ENCODE results near the gene GORASP2. TPM values are rescaled to one million over a fixed set of nuclear protein-coding genes. Genes with fewer than 3 reads are reported as not detected.

GORASP2 gene
- total RNA-seq, 1 donor from 2014 or later, result 77.7 TPM

- peaks cover 27% of the 10 kb centered on the region for H3K36me3 Mint-ChIP-seq
- TF ChIP-seq CTCF (conservative IDR thresholded peaks at IDR 0.05), result no peak
- no peak for DNase-seq (ENCODE audit: extremely low spot score, unreplicated experiment)
- no peaks in the 10 kb centered on the region for H3K4me1 Mint-ChIP-seq (ENCODE audit: unreplicated experiment)
- no peak overlapping the region for H3K27ac Mint-ChIP-seq
- no peaks in the 10 kb centered on the region for H3K27me3 Mint-ChIP-seq
- H3K4me3 Mint-ChIP-seq, result no peak overlapping the region
- H3K9me3 Mint-ChIP-seq, result no peaks in the 10 kb centered on the region
These were observed 34.3 kb downstream of the GORASP2 start for GRCh38 chr2:170963386-170963785.

GRCh38 chr2:170965446-170966225, 36.6 kb downstream of the GORASP2 start:
- DNase-seq (ENCODE audit: extremely low spot score, unreplicated experiment), result no peak
- H3K36me3 Mint-ChIP-seq, result peaks cover 23% of the 10 kb centered on the region
- no peaks in the 10 kb centered on the region for H3K9me3 Mint-ChIP-seq
- no peaks in the 10 kb centered on the region for H3K27me3 Mint-ChIP-seq
- H3K4me3 Mint-ChIP-seq, result no peak overlapping the region
- H3K4me1 Mint-ChIP-seq (ENCODE audit: unreplicated experiment), result peaks cover 4% of the 10 kb centered on the region
- no peak for TF ChIP-seq CTCF (conservative IDR thresholded peaks at IDR 0.05)
- no peak overlapping the region for H3K27ac Mint-ChIP-seq

GRCh38 chr2:170966648-170967396, 37.8 kb downstream of the GORASP2 start:
- Mint-ChIP-seq H3K36me3 (peaks cover 23% of the 10 kb centered on the region), H3K4me1 (ENCODE audit: unreplicated experiment) (peaks cover 4% of the 10 kb centered on the region), H3K9me3 (no peaks in the 10 kb centered on the region), H3K4me3 (no peak overlapping the region), H3K27ac (no peak overlapping the region), H3K27me3 (no peaks in the 10 kb centered on the region)
- TF ChIP-seq CTCF (conservative IDR thresholded peaks at IDR 0.05), result peak; percentile 61
- no peak for DNase-seq (ENCODE audit: extremely low spot score, unreplicated experiment)

- Mint-ChIP-seq H3K36me3 (peaks cover 19% of the 10 kb centered on the region), H3K4me3 (no peak overlapping the region), H3K27ac (no peak overlapping the region), H3K27me3 (no peaks in the 10 kb centered on the region), H3K9me3 (no peaks in the 10 kb centered on the region), H3K4me1 (ENCODE audit: unreplicated experiment) (peaks cover 8% of the 10 kb centered on the region)
- no peak for DNase-seq (ENCODE audit: extremely low spot score, unreplicated experiment)
- no peak for TF ChIP-seq CTCF (conservative IDR thresholded peaks at IDR 0.05)
These were observed 38.5 kb downstream of the GORASP2 start for GRCh38 chr2:170967553-170967952.

GRCh38 chr2:170968205-170969003, 39.4 kb downstream of the GORASP2 start:
- peaks cover 15% of the 10 kb centered on the region for H3K36me3 Mint-ChIP-seq

More at GRCh38 chr2:170968205-170969003, 39.4 kb downstream of the GORASP2 start:
- Mint-ChIP-seq H3K4me1 (ENCODE audit: unreplicated experiment) (peaks cover 8% of the 10 kb centered on the region), H3K4me3 (no peak overlapping the region), H3K27me3 (no peaks in the 10 kb centered on the region), H3K27ac (no peak overlapping the region), H3K9me3 (no peaks in the 10 kb centered on the region)
- DNase-seq (ENCODE audit: extremely low spot score, unreplicated experiment), result no peak
- TF ChIP-seq CTCF (conservative IDR thresholded peaks at IDR 0.05), result no peak

All from type B pancreatic cell (in vitro differentiated cells).